ENCODE results near the gene MMP10. TPM values are rescaled to one million over a fixed set of nuclear protein-coding genes. Genes with fewer than 3 reads are reported as not detected.

MMP10 gene
- total and polyA plus RNA-seq, 4 donors, result not detected

DNA sequence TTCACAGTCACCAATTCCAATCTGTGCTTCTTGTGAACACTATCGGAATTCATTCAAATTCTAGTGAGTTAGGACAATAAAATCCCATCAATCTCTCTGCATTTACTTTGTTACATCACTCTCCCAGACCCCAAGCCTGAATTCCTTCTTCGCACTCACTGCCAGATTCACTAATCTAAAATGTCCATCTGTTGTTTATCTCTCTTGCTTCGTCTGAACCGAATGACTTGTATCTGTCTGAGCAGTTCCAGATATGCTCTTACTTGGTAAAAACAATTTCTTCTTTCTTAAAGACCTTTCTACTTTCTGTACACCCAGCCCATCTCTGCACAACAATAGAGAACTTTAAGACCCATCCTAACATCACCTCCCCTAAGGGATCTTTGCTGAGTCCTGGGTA is 7.0 kb downstream of the MMP10 start:
- H3K27ac ChIP-seq (ENCODE audit: low read depth in 1 of 2, low read length in 2 of 2), result no peak overlapping the region
- no peaks in the 10 kb centered on the region for H3K4me1 ChIP-seq (ENCODE audit: control insufficient read depth in 4 of 4, insufficient read depth in 4 of 4, low read length in 3 of 4)
- H3K4me3 ChIP-seq (ENCODE audit: low read depth in 1 of 3, low read length in 3 of 3), result no peak overlapping the region
- H3K9me3 ChIP-seq (ENCODE audit: control insufficient read depth in 4 of 4, low read length in 3 of 4), result no peaks in the 10 kb centered on the region
- H3K27me3 ChIP-seq (ENCODE audit: control insufficient read depth in 4 of 4, insufficient read depth in 4 of 4, low read length in 3 of 4), result peaks cover 0 to 3% (median 0%) of the 10 kb centered on the region in 4 donors
- H3K9ac ChIP-seq (ENCODE audit: low read depth in 1 of 2, low read length in 2 of 2), result no peak overlapping the region
- WGBS, result 62% methylated on average over 4 of the region's 4 CpGs
- DNase-seq (ENCODE audit: low spot score), result no peak
- TF ChIP-seq NR2F2 (IDR thresholded peaks at IDR 0.05) (no peak), HNF4G (IDR thresholded peaks at IDR 0.05) (no peak), EGR1 (IDR thresholded peaks at IDR 0.05; ENCODE audit: low read depth in 2 of 2) (no peak), HNF4A (conservative IDR thresholded peaks at IDR 0.05) (no peak), GABPA (IDR thresholded peaks at IDR 0.05 in 1 of 2, conservative IDR thresholded peaks at IDR 0.05 in 1 of 2) (no peak), FOXA1 (IDR thresholded peaks at IDR 0.05) (no peak), YY1 (IDR thresholded peaks at IDR 0.05) (no peak), RXRA (IDR thresholded peaks at IDR 0.05) (no peak), SP1 (IDR thresholded peaks at IDR 0.05) (no peak), FOXA2 (IDR thresholded peaks at IDR 0.05) (no peak), JUND (IDR thresholded peaks at IDR 0.05) (no peak), TAF1 (conservative IDR thresholded peaks at IDR 0.05) (no peak), RAD21 (IDR thresholded peaks at IDR 0.05) (no peak)
- TF ChIP-seq, protein P1, sequence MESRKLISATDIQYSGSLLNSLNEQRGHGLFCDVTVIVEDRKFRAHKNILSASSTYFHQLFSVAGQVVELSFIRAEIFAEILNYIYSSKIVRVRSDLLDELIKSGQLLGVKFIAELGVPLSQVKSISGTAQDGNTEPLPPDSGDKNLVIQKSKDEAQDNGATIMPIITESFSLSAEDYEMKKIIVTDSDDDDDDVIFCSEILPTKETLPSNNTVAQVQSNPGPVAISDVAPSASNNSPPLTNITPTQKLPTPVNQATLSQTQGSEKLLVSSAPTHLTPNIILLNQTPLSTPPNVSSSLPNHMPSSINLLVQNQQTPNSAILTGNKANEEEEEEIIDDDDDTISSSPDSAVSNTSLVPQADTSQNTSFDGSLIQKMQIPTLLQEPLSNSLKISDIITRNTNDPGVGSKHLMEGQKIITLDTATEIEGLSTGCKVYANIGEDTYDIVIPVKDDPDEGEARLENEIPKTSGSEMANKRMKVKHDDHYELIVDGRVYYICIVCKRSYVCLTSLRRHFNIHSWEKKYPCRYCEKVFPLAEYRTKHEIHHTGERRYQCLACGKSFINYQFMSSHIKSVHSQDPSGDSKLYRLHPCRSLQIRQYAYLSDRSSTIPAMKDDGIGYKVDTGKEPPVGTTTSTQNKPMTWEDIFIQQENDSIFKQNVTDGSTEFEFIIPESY (IDR thresholded peaks at IDR 0.05), result no peak
- TF ChIP-seq, protein P2, sequence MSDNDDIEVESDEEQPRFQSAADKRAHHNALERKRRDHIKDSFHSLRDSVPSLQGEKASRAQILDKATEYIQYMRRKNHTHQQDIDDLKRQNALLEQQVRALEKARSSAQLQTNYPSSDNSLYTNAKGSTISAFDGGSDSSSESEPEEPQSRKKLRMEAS (IDR thresholded peaks at IDR 0.05), result no peak
- TF ChIP-seq, protein P3, sequence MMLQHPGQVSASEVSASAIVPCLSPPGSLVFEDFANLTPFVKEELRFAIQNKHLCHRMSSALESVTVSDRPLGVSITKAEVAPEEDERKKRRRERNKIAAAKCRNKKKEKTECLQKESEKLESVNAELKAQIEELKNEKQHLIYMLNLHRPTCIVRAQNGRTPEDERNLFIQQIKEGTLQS (IDR thresholded peaks at IDR 0.05), result no peak
- TF ChIP-seq, protein P4, sequence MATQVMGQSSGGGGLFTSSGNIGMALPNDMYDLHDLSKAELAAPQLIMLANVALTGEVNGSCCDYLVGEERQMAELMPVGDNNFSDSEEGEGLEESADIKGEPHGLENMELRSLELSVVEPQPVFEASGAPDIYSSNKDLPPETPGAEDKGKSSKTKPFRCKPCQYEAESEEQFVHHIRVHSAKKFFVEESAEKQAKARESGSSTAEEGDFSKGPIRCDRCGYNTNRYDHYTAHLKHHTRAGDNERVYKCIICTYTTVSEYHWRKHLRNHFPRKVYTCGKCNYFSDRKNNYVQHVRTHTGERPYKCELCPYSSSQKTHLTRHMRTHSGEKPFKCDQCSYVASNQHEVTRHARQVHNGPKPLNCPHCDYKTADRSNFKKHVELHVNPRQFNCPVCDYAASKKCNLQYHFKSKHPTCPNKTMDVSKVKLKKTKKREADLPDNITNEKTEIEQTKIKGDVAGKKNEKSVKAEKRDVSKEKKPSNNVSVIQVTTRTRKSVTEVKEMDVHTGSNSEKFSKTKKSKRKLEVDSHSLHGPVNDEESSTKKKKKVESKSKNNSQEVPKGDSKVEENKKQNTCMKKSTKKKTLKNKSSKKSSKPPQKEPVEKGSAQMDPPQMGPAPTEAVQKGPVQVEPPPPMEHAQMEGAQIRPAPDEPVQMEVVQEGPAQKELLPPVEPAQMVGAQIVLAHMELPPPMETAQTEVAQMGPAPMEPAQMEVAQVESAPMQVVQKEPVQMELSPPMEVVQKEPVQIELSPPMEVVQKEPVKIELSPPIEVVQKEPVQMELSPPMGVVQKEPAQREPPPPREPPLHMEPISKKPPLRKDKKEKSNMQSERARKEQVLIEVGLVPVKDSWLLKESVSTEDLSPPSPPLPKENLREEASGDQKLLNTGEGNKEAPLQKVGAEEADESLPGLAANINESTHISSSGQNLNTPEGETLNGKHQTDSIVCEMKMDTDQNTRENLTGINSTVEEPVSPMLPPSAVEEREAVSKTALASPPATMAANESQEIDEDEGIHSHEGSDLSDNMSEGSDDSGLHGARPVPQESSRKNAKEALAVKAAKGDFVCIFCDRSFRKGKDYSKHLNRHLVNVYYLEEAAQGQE (IDR thresholded peaks at IDR 0.05), result no peak
- TF ChIP-seq, protein P5, sequence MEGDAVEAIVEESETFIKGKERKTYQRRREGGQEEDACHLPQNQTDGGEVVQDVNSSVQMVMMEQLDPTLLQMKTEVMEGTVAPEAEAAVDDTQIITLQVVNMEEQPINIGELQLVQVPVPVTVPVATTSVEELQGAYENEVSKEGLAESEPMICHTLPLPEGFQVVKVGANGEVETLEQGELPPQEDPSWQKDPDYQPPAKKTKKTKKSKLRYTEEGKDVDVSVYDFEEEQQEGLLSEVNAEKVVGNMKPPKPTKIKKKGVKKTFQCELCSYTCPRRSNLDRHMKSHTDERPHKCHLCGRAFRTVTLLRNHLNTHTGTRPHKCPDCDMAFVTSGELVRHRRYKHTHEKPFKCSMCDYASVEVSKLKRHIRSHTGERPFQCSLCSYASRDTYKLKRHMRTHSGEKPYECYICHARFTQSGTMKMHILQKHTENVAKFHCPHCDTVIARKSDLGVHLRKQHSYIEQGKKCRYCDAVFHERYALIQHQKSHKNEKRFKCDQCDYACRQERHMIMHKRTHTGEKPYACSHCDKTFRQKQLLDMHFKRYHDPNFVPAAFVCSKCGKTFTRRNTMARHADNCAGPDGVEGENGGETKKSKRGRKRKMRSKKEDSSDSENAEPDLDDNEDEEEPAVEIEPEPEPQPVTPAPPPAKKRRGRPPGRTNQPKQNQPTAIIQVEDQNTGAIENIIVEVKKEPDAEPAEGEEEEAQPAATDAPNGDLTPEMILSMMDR (IDR thresholded peaks at IDR 0.05; ENCODE audit: low read depth, low read length, missing input control), result no peak
- no peaks in the 10 kb centered on the region for H3K36me3 ChIP-seq (ENCODE audit: control insufficient read depth in 4 of 4, insufficient read depth in 3 of 4, low read depth in 1 of 4, low read length in 3 of 4)

Measured in liver (tissue), 9 donors.